Mesothelial cell of epicardium (in vitro differentiated cells): ENCODE results near the gene SLC36A1. TPM values are rescaled to one million over a fixed set of nuclear protein-coding genes. Genes with fewer than 3 reads are reported as not detected.
A peak's percentile ranks its signal among the peaks of the same experiment; 100 is the strongest.

Source experiments
- DNase-seq, 2 experiments: peaks; one replicate each; pipeline ENCODE4 v3.0.0; 2021; ENCODE audit warnings: low spot score in 2 of 2; ENCODE audit not compliant: unreplicated experiment in 2 of 2
- H3K27ac Mint-ChIP-seq: 2 replicates; pipeline ENCODE4 v1.8.0; 2021; ENCODE audit warnings: mixed read lengths
- H3K27me3 Mint-ChIP-seq: 2 replicates; pipeline ENCODE4 v1.8.0; 2021; ENCODE audit warnings: low read depth, mixed read lengths
- H3K36me3 Mint-ChIP-seq: 2 replicates; pipeline ENCODE4 v1.8.0; 2021; ENCODE audit warnings: mixed read lengths
- H3K4me1 Mint-ChIP-seq: 2 replicates; pipeline ENCODE4 v1.8.0; 2021; ENCODE audit warnings: mixed read lengths
- H3K4me3 Mint-ChIP-seq: 2 replicates; pipeline ENCODE4 v1.8.0; 2021; ENCODE audit warnings: mild to moderate bottlenecking, moderate library complexity, mixed read lengths
- H3K9me3 Mint-ChIP-seq: 2 replicates; pipeline ENCODE4 v1.8.0; 2021; ENCODE audit warnings: mixed read lengths
- total RNA-seq: library from RNA; stranded (reverse); gene quantifications from 3 replicates; pipeline ENCODE4 v1.2.1, GENCODE V29; 2021
- TF ChIP-seq, protein P1 (sequence below): fragments of 200-600 bp; sonication (generic); IDR thresholded peaks from one replicate; pipeline ENCODE4 v1.5.0; 2021; ENCODE audit warnings: antibody characterized with exemption; ENCODE audit not compliant: unreplicated experiment

Gene SLC36A1
- 13.0 to 14.7 TPM (median 14.5 TPM) in 3 replicates for total RNA-seq

DNA sequence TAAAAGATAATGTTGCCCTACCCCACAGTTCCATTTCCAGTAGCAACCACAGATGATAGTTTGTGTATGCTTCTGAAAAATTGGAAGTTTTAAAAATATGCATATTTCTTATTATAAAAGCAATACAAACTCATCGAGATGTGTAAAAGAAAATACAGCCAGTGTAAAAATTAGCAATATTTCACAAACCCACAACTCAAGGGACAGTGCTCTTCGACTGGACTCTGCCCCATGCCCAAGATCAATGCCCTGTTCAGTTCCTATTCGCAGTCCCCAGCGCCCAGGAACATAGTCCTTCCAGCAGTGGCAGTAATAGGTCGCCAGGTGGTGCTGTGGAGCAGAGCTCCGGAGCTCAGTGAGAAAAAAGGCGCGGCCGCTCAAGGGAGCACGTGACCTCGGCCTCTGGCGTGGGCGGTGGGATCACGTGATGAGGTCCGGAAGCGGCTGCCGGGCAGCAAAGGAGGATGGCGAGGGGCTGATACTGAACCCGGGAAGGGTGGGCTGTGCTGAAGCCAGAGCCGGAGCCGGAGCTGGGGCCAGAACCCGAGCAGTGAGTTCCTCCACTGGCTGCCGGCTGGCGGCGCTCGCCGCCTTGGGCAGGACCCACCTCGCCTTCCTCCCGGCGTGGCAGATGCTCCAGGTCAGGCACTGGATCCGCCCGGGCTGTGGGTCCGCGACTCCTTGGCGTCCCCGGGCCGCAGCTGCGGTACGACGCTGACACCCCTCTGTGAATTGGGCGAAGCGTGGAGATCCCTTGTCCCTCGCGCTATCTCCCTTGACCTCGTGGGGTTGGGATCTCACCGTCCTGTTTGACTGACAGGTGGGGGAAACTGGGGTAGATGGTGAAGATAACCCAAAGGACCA is at the start of gene SLC36A1:
Gene SLC36A1 (plus strand): TSS at position 430 of the 864 bp plus-strand sequence. CDS start 11,190 bp downstream, outside the sequence.
- Mint-ChIP-seq H3K4me1 (peaks cover 12% of the 10 kb centered on the region), H3K27ac (peak within 1 kb of the TSS; percentile 85), H3K4me3 (peak within 1 kb of the TSS; percentile 91), H3K27me3 (peaks cover 7% of the 10 kb centered on the region), H3K36me3 (no peaks in the 10 kb centered on the region), H3K9me3 (peaks cover 9% of the 10 kb centered on the region)
- TF ChIP-seq, protein P1, sequence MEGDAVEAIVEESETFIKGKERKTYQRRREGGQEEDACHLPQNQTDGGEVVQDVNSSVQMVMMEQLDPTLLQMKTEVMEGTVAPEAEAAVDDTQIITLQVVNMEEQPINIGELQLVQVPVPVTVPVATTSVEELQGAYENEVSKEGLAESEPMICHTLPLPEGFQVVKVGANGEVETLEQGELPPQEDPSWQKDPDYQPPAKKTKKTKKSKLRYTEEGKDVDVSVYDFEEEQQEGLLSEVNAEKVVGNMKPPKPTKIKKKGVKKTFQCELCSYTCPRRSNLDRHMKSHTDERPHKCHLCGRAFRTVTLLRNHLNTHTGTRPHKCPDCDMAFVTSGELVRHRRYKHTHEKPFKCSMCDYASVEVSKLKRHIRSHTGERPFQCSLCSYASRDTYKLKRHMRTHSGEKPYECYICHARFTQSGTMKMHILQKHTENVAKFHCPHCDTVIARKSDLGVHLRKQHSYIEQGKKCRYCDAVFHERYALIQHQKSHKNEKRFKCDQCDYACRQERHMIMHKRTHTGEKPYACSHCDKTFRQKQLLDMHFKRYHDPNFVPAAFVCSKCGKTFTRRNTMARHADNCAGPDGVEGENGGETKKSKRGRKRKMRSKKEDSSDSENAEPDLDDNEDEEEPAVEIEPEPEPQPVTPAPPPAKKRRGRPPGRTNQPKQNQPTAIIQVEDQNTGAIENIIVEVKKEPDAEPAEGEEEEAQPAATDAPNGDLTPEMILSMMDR = peak; percentile 97
- peak; percentile 90 to 96 for DNase-seq

DNA sequence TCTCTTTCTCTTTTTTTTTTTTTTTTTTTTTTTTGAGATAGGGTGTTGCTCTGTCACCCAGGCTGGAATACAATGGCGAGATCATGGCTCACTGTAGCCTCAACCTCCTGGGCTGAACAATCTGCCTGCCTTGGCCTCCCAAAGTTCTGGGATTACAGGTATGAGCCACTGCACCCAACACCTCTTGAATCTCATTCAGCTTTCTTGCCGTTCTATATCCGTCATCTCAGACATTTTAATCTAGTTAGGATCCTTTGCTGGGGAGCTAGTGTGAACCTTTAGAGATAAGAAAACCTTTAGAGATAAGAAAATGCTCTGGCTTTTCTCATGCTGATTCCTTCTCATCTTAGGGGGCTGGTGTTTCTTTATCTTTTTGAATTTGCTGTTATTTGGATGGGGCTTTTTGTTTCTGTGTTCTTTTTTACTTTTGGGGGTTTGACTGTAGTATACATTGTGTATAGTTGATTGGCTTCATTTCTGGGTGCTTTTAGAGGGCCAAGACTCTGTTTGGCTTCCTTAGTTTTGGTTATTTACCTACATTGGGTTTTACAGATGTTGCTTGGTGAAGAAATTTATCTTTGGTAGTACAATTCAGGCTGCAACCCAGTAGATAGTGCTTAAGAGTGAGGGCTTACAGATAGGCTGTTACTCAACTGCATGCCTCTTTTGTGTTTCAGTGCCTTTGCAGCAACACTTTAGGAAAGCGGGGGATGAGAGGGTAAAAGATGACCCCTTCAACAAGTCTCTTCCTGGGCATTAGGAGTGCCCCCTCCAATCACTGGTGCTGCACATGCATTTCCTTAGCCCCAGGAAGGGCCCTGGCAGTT is 41.9 kb upstream of the SLC36A1 start:
- H3K27ac Mint-ChIP-seq = no peak overlapping the region
- peaks cover 25% of the 10 kb centered on the region for H3K9me3 Mint-ChIP-seq
- peaks cover 4% of the 10 kb centered on the region for H3K4me1 Mint-ChIP-seq
- no peak overlapping the region for H3K4me3 Mint-ChIP-seq
- peaks cover 47% of the 10 kb centered on the region for H3K27me3 Mint-ChIP-seq
- no peak for DNase-seq
- TF ChIP-seq, protein P1 = no peak
- H3K36me3 Mint-ChIP-seq = no peaks in the 10 kb centered on the region

DNA sequence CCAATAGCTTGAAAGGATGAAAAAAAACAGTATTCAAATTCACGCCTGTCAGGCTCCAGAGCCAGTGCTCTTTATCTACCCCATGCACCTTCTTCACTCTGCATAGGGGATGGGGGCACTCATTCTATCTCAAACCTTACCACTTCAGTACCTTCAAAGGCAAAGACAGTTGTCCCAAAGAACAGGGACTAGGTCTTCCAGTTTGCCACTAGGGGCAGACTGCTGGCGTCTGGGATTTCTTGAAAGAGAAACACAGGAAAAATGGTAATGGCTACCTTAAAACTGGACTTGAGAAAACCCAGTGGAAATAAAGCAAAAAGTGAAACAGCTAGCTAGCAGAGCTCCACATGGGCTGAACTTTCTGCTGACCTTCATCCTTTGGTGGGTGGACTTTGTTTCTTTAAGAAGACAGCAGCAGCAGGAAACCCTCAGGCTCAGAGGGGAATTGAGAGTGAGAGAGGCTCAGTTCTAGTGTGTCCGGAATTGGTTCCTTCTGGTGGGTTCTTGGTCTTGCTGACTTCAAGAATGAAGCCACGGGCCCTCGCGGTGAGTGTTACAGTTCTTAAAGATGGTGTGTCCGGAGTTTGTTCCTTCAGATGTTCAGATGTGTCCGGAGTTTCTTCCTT is 41.0 kb upstream of the SLC36A1 start:
- peaks cover 4% of the 10 kb centered on the region for H3K4me1 Mint-ChIP-seq
- H3K36me3 Mint-ChIP-seq = no peaks in the 10 kb centered on the region
- peaks cover 16% of the 10 kb centered on the region for H3K9me3 Mint-ChIP-seq
- no peak for DNase-seq
- H3K4me3 Mint-ChIP-seq = no peak overlapping the region
- TF ChIP-seq, protein P1 = no peak
- H3K27me3 Mint-ChIP-seq = peaks cover 51% of the 10 kb centered on the region
- no peak overlapping the region for H3K27ac Mint-ChIP-seq

DNA sequence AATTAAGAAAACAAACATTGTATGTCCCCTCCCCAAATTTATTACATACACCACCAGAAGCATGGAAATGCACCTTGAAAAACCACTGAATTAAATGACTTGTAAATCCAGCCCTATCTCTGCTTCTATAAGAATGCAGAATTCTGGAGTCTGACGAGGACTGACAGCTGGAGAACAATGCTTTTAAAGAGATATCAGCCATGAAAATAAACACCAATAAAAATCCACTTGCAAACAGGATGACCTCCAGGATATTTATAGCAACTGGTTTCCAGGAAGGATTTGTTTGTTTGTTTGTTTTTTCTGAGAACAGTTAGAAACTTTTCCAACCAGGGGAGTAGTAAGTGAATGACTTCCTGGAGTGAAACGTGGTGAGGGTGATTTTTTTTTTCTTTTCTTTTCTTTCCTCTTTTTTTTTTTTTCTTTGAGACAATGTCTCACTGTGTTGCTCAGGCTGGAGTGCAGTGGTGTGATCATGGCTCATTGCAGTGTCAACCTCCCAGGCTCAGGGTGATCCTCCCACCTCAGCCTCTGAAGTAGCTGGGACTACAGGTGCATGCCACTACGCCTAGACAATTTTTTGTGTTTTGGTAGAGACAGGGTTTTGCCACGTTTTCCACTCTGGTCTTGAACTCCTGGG is 38.7 kb upstream of the SLC36A1 start:
- Mint-ChIP-seq H3K27me3 (peaks cover 52% of the 10 kb centered on the region), H3K27ac (no peak overlapping the region), H3K4me1 (peaks cover 4% of the 10 kb centered on the region), H3K36me3 (no peaks in the 10 kb centered on the region), H3K4me3 (no peak overlapping the region), H3K9me3 (no peaks in the 10 kb centered on the region)
- TF ChIP-seq, protein P1 = no peak
- DNase-seq = no peak

DNA sequence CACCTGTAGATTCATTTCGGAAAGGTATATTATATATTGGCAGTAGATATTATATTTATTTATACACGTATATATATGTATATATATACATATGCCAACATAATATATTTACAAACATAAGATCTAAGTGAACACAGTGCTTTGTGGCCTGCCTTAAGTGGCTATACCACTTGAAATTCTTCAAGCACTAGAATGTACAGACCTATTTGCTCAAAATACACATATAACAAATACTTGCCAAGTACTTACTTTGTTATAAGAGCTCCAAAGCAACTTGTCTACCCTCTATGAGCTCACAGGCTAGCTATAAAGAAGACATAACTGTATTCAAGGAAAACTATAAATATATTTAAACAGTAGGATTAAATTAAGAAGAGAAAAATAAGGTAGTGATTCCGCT is 33.6 kb upstream of the SLC36A1 start:
- Mint-ChIP-seq H3K9me3 (peaks cover 14% of the 10 kb centered on the region), H3K27ac (no peak overlapping the region), H3K36me3 (no peaks in the 10 kb centered on the region), H3K4me1 (no peaks in the 10 kb centered on the region), H3K4me3 (no peak overlapping the region), H3K27me3 (peaks cover 52% of the 10 kb centered on the region)
- no peak for DNase-seq
- TF ChIP-seq, protein P1 = no peak
